Neuronal stem cell (in vitro differentiated cells): ENCODE data around the gene THSD4.
A peak's percentile ranks its signal among the peaks of the same experiment; 100 is the strongest.

Experiments
- DNase-seq: peaks from one replicate; pipeline ENCODE4 v3.0.0-alpha.2; 2013; ENCODE audit warnings: low spot score
- H2AFZ ChIP-seq: one replicate; pipeline ENCODE4 v1.6.1; 2013; ENCODE audit warnings: mild to moderate bottlenecking, low read length, inconsistent platforms
- H2AK5ac ChIP-seq: 2 replicates; pipeline ENCODE4 v1.6.1; 2013; ENCODE audit warnings: low read depth, mild to moderate bottlenecking, inconsistent platforms, low read length, moderate library complexity, mixed read lengths
- H2BK120ac ChIP-seq: 2 replicates; pipeline ENCODE4 v1.6.1; 2013; ENCODE audit warnings: low read depth, mild to moderate bottlenecking, inconsistent platforms, low read length, moderate library complexity, mixed read lengths
- H2BK12ac ChIP-seq: one replicate; pipeline ENCODE4 v1.6.1; 2013; ENCODE audit warnings: low read length, inconsistent platforms
- H2BK15ac ChIP-seq: 2 replicates; pipeline ENCODE4 v1.6.1; 2013; ENCODE audit warnings: mild to moderate bottlenecking, low read length, inconsistent platforms, mixed read lengths
- H2BK5ac ChIP-seq: one replicate; pipeline ENCODE4 v1.6.1; 2013; ENCODE audit warnings: inconsistent platforms, mild to moderate bottlenecking, low read length, moderate library complexity
- H3K14ac ChIP-seq: one replicate; pipeline ENCODE4 v1.6.1; 2013; ENCODE audit warnings: low read length, inconsistent platforms
- H3K18ac ChIP-seq: 2 replicates; pipeline ENCODE4 v1.6.1; 2013; ENCODE audit warnings: low read length, inconsistent platforms
- H3K23ac ChIP-seq: 2 replicates; pipeline ENCODE4 v1.6.1; 2013; ENCODE audit warnings: low read depth, mild to moderate bottlenecking, mixed read lengths, low read length, inconsistent platforms; ENCODE audit not compliant: poor library complexity
- H3K27ac ChIP-seq: replicated peaks from 3 replicates; pipeline ENCODE4 v1.5.1; 2013; ENCODE audit warnings: low read length, inconsistent platforms
- H3K27me3 ChIP-seq, 3 experiments: 2 replicates each; pipeline ENCODE4 v1.6.1; 2013; ENCODE audit warnings: low read length in 3 of 3, mild to moderate bottlenecking in 2 of 3, inconsistent platforms in 1 of 3, low read depth in 1 of 3, mixed read lengths in 1 of 3, moderate library complexity in 1 of 3; ENCODE audit not compliant: control insufficient read depth in 3 of 3, insufficient read depth in 3 of 3
- H3K36me3 ChIP-seq, 2 donors: replicated peaks in 1 of 2; 2 replicates each; pipeline ENCODE4 v1.6.1; 2013; ENCODE audit warnings: low read length in 2 of 2; ENCODE audit not compliant: control insufficient read depth in 2 of 2, insufficient read depth in 2 of 2
- H3K4ac ChIP-seq: 2 replicates; pipeline ENCODE4 v1.6.1; 2013; ENCODE audit warnings: inconsistent platforms, mild to moderate bottlenecking, low read length, moderate library complexity
- H3K4me1 ChIP-seq, 2 donors: 1 replicate in 1 of 2; 2 replicates in 1 of 2; pipeline ENCODE4 v1.6.1; 2013; ENCODE audit warnings: low read length in 2 of 2, low read depth in 1 of 2; ENCODE audit not compliant: control insufficient read depth in 2 of 2, insufficient read depth in 1 of 2
- H3K4me2 ChIP-seq: one replicate; pipeline ENCODE4 v1.6.1; 2013; ENCODE audit warnings: mild to moderate bottlenecking, low read length, inconsistent platforms; ENCODE audit not compliant: insufficient read depth, poor library complexity, severe bottlenecking
- H3K4me3 ChIP-seq, 2 donors: 2 replicates each; pipeline ENCODE4 v1.5.1; 2013; ENCODE audit warnings: low read length in 2 of 2, mild to moderate bottlenecking in 2 of 2, inconsistent platforms in 1 of 2, moderate library complexity in 1 of 2
- H3K79me1 ChIP-seq: one replicate; pipeline ENCODE4 v1.6.1; 2013; ENCODE audit warnings: low read depth, mild to moderate bottlenecking, inconsistent platforms, low read length, moderate library complexity
- H3K9ac ChIP-seq: one replicate; pipeline ENCODE4 v1.6.1; 2013; ENCODE audit warnings: mild to moderate bottlenecking, low read depth, low read length, inconsistent platforms; ENCODE audit not compliant: poor library complexity
- H3K9me3 ChIP-seq, 2 donors: replicated peaks in 1 of 2; 2 replicates each; pipeline versions ENCODE3 to v1.6.1; 2013; ENCODE audit warnings: low read length in 2 of 2, mild to moderate bottlenecking in 2 of 2, inconsistent platforms in 1 of 2, low read depth in 1 of 2, mixed read lengths in 1 of 2, moderate library complexity in 1 of 2; ENCODE audit not compliant: control insufficient read depth in 2 of 2, insufficient read depth in 1 of 2
- H4K8ac ChIP-seq: one replicate; pipeline ENCODE4 v1.6.1; 2013; ENCODE audit warnings: low read depth, mild to moderate bottlenecking, inconsistent platforms, low read length, moderate library complexity
- H4K91ac ChIP-seq: one replicate; pipeline ENCODE4 v1.6.1; 2013; ENCODE audit warnings: low read length, low read depth, mild to moderate bottlenecking, inconsistent platforms; ENCODE audit not compliant: poor library complexity
- WGBS, 2 donors: extraction: QIAGEN DNeasy Blood & Tissue Kit; methylation state at CpG; one replicate each; pipeline ENCODE4 v1.1.7; 2013; ENCODE audit warnings: missing lambda C conversion rate in 2 of 2, mixed read lengths in 1 of 2; ENCODE audit not compliant: insufficient read length in 2 of 2, insufficient replicate concordance in 1 of 2; ENCODE audit errors: extremely low coverage in 2 of 2; 5-methylcytosine and 5-hydroxymethylcytosine counted together

Gene THSD4

DNA sequence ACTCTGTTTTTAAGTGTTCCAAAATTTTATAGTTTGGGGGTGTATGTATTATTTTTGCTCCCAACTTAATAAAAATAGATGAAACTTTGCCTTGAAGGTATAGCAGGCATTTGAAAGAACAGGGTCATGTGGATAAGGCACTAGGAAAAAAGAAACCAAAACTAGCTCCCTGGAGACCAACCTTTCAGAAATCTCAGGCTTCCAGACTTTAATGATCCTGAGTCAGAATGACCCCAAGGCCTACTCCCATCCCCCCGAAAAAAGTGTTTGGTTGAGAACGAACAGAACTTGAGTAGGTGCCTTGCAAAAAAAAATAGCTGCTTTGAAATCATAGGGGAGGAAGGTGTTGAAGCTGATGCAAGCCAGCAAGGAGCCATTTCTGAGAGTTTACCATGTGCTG lies 309.5 kb downstream of the THSD4 start:
- no peak overlapping the region for H3K4ac ChIP-seq
- no peak overlapping the region for H2AK5ac ChIP-seq
- H2BK12ac ChIP-seq: no peak overlapping the region
- no peaks in the 10 kb centered on the region for H3K4me1 ChIP-seq
- no peak overlapping the region for H3K18ac ChIP-seq
- no CpG with 5 or more reads among the region's 2 CpGs for WGBS, 2 donors
- H3K14ac ChIP-seq: no peak overlapping the region
- H3K4me3 ChIP-seq: no peak overlapping the region
- peaks cover 0 to 2% of the 10 kb centered on the region in 2 donors for H3K9me3 ChIP-seq
- H4K8ac ChIP-seq: no peak overlapping the region
- H3K79me1 ChIP-seq: no peaks in the 10 kb centered on the region
- no peak overlapping the region for H4K91ac ChIP-seq
- H2BK120ac ChIP-seq: no peak overlapping the region
- H3K27me3 ChIP-seq: no peaks in the 10 kb centered on the region
- no peak overlapping the region for H3K23ac ChIP-seq
- no peak for DNase-seq
- no peak overlapping the region for H2BK5ac ChIP-seq
- H3K4me2 ChIP-seq: no peak overlapping the region
- no peaks in the 10 kb centered on the region for H3K36me3 ChIP-seq
- no peak overlapping the region for H2BK15ac ChIP-seq
- H3K27ac ChIP-seq: no peak overlapping the region
- H2AFZ ChIP-seq: no peak overlapping the region
- H3K9ac ChIP-seq: no peak overlapping the region

DNA sequence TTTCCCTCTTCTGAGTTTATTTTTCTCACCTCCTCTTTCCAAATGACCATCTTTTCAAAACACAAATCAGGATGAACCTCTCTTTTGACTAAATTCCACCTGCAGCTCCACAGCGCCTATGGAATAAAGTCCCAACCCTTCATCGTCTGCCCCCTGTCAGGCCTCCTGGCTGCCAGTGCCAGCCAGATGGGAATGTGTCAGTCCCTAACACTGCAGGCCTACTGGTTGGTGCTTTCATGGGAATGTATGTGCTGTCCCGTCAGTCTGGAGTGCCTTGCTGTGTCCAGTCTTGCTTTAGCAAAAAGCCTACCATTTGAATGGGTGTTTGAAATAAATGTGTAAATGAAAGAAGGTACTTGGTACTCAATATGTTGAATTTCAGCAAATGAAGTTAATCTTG lies 310.1 kb downstream of the THSD4 start:
- no peak overlapping the region for H2AK5ac ChIP-seq
- WGBS, 2 donors: no CpG with 5 or more reads among the region's 3 CpGs
- no peak overlapping the region for H2BK15ac ChIP-seq
- no peak overlapping the region for H3K14ac ChIP-seq
- no peak overlapping the region for H3K27ac ChIP-seq
- no peak overlapping the region for H2BK12ac ChIP-seq
- H3K9ac ChIP-seq: no peak overlapping the region
- H3K4me1 ChIP-seq: no peaks in the 10 kb centered on the region
- no peak overlapping the region for H4K91ac ChIP-seq
- no peak overlapping the region for H3K4me3 ChIP-seq
- H2AFZ ChIP-seq: no peak overlapping the region
- DNase-seq: no peak
- H2BK5ac ChIP-seq: no peak overlapping the region
- H4K8ac ChIP-seq: peak overlapping the region; percentile 85
- no peak overlapping the region for H3K4ac ChIP-seq
- no peaks in the 10 kb centered on the region for H3K36me3 ChIP-seq
- no peak overlapping the region for H2BK120ac ChIP-seq
- H3K4me2 ChIP-seq: no peak overlapping the region
- peak overlapping the region; percentile 57 for H3K18ac ChIP-seq
- H3K27me3 ChIP-seq: no peaks in the 10 kb centered on the region
- no peak overlapping the region for H3K23ac ChIP-seq
- no peaks in the 10 kb centered on the region for H3K79me1 ChIP-seq
- H3K9me3 ChIP-seq: peaks cover 0 to 2% of the 10 kb centered on the region in 2 donors

DNA sequence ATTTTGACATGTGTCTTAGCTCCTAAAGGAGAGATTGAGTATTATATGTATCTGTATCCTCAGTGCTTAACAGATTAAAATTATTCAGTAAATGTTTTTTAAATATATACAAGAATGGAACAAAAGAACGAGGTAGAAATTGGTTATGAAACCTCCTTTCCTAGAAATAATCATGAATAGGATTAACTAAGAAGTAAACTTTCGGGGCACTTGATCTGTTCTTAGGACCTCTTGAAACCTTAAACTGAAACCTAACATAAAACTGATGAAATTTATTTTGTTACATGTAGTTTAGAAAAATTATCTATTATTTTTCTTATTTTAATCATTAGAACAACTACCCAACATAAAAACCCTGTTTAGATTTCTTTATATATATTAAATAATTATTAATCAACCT lies 311.5 kb downstream of the THSD4 start:
- DNase-seq: no peak
- Histone ChIP-seq H2BK5ac (no peak overlapping the region), H2AFZ (no peak overlapping the region), H2AK5ac (no peak overlapping the region), H2BK15ac (no peak overlapping the region), H3K9ac (no peak overlapping the region), H3K36me3 (no peaks in the 10 kb centered on the region), H3K4me1 (no peaks in the 10 kb centered on the region), H3K9me3 (peaks cover 0 to 2% of the 10 kb centered on the region in 2 donors), H2BK120ac (no peak overlapping the region), H2BK12ac (no peak overlapping the region), H4K8ac (no peak overlapping the region), H3K18ac (no peak overlapping the region), H3K4me2 (no peak overlapping the region), H3K79me1 (no peaks in the 10 kb centered on the region), H3K4ac (no peak overlapping the region), H3K4me3 (no peak overlapping the region), H3K27me3 (no peaks in the 10 kb centered on the region), H4K91ac (no peak overlapping the region), H3K14ac (no peak overlapping the region), H3K27ac (no peak overlapping the region), H3K23ac (no peak overlapping the region)
- no CpG with 5 or more reads among the region's 2 CpGs for WGBS, 2 donors

DNA sequence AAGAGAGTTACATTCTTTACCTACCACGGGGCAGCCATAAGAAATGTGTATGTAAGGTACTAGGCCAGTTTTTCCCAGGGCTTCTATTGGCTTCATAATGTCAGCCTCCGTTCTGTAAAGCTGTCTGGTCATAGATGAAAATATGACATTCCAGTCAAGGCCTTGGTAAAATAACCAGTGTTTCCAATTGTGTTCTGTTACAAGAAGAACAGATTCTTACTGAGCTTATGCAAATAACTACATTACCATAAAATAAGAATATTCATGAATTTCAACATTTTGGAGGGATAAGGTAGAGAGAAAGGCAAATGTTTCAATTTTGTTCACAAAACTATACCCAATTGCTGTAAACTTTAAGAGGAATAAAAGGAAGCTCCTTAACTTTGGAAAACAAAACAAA lies 315.5 kb downstream of the THSD4 start:
- WGBS, 2 donors: no CpG with 5 or more reads among the region's 2 CpGs

More for the DNA sequence above, 315.5 kb downstream of the THSD4 start:
- no peak overlapping the region for H2AK5ac ChIP-seq
- no peak overlapping the region for H3K4me2 ChIP-seq
- no peak overlapping the region for H2AFZ ChIP-seq
- no peak overlapping the region for H3K9ac ChIP-seq
- no peaks in the 10 kb centered on the region for H3K36me3 ChIP-seq
- H3K79me1 ChIP-seq: no peaks in the 10 kb centered on the region
- H2BK15ac ChIP-seq: no peak overlapping the region
- no peaks in the 10 kb centered on the region for H3K4me1 ChIP-seq
- no peaks in the 10 kb centered on the region for H3K27me3 ChIP-seq
- no peak overlapping the region for H2BK120ac ChIP-seq
- no peak overlapping the region for H4K91ac ChIP-seq
- H2BK5ac ChIP-seq: no peak overlapping the region
- no peak for DNase-seq
- no peak overlapping the region for H3K27ac ChIP-seq
- no peak overlapping the region for H3K14ac ChIP-seq
- H3K18ac ChIP-seq: no peak overlapping the region
- H3K4me3 ChIP-seq: no peak overlapping the region
- no peaks in the 10 kb centered on the region for H3K9me3 ChIP-seq
- no peak overlapping the region for H2BK12ac ChIP-seq
- no peak overlapping the region for H4K8ac ChIP-seq
- no peak overlapping the region for H3K4ac ChIP-seq
- no peak overlapping the region for H3K23ac ChIP-seq
